ENCODE data around the gene SMC2.

Gene SMC2

GRCh38 chr9:104177003-104177611, 83.0 kb downstream of the SMC2 start:
- DNase-seq (ENCODE audit: extremely low read depth, low read depth), result no peak
- peak; percentile 18 for TF ChIP-seq CTCF (IDR thresholded peaks at IDR 0.05; ENCODE audit: low read depth, low read length, missing control alignments)
- no peak overlapping the region for H3K4me3 ChIP-seq (replicated peaks; ENCODE audit: low read depth, low read length)

DNA sequence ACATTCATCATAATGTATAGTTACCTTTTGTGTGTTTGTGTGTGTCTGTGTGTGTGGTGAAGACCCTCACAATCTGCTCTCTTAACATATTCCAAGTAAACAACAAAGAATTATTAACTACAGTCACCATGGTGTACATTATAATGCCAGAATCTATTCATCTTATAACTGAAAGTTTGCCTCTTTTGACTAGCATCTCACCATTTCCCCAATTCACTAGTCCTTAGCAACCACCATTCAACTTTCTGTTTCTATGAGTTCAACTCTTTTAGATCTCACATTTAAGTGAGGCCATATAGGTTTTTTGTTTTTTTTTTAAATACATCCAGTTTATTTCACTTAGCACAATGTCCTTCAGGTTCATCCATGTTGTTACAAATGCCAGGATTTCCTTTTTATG, 83.6 kb downstream of the SMC2 start:
- no peak for TF ChIP-seq CTCF (IDR thresholded peaks at IDR 0.05; ENCODE audit: low read depth, low read length, missing control alignments)
- no peak overlapping the region for H3K4me3 ChIP-seq (replicated peaks; ENCODE audit: low read depth, low read length)
- DNase-seq (ENCODE audit: extremely low read depth, low read depth), result no peak

Measured in HFF-Myc (cell line).